Nephron progenitor cell (in vitro differentiated cells): ENCODE measurements around the gene HS6ST2.

Source experiments
- DNase-seq: peaks from one replicate; pipeline ENCODE4 v3.0.0; 2021
- H3K27ac Mint-ChIP-seq: 2 replicates; pipeline ENCODE4 v1.8.0; 2021; ENCODE audit warnings: mild to moderate bottlenecking, moderate library complexity, mixed read lengths
- H3K27me3 Mint-ChIP-seq: 2 replicates; pipeline ENCODE4 v1.8.0; 2021; ENCODE audit warnings: mild to moderate bottlenecking, low read depth, mixed read lengths; ENCODE audit not compliant: poor library complexity
- H3K36me3 Mint-ChIP-seq: 2 replicates; pipeline ENCODE4 v1.8.0; 2021; ENCODE audit warnings: low read depth, mixed read lengths
- H3K4me1 Mint-ChIP-seq: 2 replicates; pipeline ENCODE4 v1.8.0; 2021; ENCODE audit warnings: mixed read lengths
- H3K4me3 Mint-ChIP-seq: 2 replicates; pipeline ENCODE4 v1.8.0; 2021; ENCODE audit warnings: mild to moderate bottlenecking, moderate library complexity, mixed read lengths
- H3K9me3 Mint-ChIP-seq: 2 replicates; pipeline ENCODE4 v1.8.0; 2021; ENCODE audit warnings: mild to moderate bottlenecking, moderate library complexity, mixed read lengths
- TF ChIP-seq, protein P1 (sequence below): fragments of 200-600 bp; sonication (generic); IDR thresholded peaks from 2 replicates; pipeline ENCODE4 v1.5.0; 2021; ENCODE audit warnings: antibody characterized with exemption

Gene HS6ST2

DNA sequence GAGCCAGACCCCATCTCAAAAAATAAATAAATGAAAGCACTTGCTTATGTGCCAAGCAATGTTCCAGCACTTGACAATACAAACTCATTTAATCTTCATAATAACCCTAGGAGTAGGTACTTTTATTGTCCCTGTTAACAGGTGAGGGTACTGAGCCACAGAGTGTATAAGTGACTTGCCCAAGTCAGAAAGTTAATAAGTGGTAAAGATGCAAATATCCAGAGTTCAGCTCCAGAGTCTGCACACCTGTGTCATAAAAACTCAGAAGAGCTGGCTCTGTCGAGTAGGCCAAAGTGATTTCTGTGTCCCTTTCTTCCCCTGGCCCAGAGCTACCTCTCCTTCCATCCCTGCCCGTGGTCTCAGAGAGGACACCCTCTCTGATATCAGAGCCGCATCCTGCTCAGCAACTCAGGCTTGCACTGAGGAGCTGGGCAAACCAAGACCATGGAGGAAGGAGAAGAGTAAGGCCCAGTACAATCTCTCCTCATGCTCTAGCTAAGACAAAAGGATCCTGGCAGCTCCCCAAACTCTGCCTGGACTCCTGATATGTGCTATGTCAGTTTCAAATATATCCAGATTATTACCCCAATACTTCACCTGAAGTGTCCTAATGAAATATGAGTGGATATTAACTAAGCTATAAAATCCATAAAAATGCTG lies 136.3 kb downstream of the HS6ST2 start:
- H3K4me1 Mint-ChIP-seq: peaks cover 36% of the 10 kb centered on the region
- no peak overlapping the region for H3K4me3 Mint-ChIP-seq
- TF ChIP-seq, protein P1, sequence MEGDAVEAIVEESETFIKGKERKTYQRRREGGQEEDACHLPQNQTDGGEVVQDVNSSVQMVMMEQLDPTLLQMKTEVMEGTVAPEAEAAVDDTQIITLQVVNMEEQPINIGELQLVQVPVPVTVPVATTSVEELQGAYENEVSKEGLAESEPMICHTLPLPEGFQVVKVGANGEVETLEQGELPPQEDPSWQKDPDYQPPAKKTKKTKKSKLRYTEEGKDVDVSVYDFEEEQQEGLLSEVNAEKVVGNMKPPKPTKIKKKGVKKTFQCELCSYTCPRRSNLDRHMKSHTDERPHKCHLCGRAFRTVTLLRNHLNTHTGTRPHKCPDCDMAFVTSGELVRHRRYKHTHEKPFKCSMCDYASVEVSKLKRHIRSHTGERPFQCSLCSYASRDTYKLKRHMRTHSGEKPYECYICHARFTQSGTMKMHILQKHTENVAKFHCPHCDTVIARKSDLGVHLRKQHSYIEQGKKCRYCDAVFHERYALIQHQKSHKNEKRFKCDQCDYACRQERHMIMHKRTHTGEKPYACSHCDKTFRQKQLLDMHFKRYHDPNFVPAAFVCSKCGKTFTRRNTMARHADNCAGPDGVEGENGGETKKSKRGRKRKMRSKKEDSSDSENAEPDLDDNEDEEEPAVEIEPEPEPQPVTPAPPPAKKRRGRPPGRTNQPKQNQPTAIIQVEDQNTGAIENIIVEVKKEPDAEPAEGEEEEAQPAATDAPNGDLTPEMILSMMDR: no peak
- no peak for DNase-seq
- H3K27me3 Mint-ChIP-seq: no peaks in the 10 kb centered on the region
- no peaks in the 10 kb centered on the region for H3K9me3 Mint-ChIP-seq
- peak overlapping the region; percentile 68 for H3K27ac Mint-ChIP-seq
- no peaks in the 10 kb centered on the region for H3K36me3 Mint-ChIP-seq

DNA sequence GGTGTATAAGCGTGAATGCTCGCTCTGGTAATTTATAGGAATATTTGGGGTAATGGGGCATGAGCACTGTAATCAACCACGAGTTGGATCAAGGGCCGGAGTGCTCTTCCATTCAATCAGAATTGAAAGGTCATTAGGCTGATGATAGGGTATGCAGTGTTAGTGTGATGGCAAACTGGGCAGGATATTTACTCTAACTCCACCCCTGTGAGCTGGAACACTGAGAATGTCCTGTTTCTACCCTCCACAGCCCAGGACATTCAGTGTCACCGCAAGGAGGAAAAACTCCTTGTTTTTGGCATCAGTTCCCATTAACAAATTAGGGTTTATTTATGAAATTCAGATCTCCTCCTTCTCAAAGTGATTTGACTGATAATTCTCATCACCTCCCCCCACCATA lies 137.8 kb downstream of the HS6ST2 start:
- H3K4me1 Mint-ChIP-seq: peaks cover 39% of the 10 kb centered on the region
- no peak for DNase-seq
- no peaks in the 10 kb centered on the region for H3K36me3 Mint-ChIP-seq

DNA sequence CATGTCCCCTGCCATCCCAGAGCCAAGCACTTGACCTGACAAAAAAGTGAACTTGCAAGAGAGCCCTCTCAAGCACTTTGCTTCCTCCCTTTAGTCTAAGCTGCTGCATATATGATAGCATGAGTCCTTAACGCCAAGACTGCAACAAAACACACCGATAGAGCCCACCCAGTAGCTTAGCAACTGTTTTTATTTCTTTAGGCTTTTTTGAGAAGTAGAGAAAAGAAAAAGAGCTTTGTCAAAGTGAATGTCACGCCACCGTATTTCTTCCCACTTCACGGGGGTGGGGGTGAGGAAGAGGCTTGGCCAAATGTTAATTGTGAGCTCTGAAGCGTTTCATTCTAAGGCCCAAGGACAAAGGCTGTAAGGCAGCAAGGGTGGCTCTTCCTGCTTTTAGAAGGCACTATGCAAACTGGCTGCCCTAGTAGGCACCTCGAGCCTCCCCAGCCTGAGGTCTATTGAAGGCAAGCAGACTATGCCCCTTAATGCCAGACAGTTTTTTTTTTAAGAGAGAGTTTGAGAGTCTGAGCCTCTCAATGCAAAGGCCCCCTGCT lies 138.6 kb downstream of the HS6ST2 start:
- Mint-ChIP-seq H3K4me1 (peaks cover 39% of the 10 kb centered on the region), H3K4me3 (peak overlapping the region; percentile 18), H3K27ac (peak overlapping the region; percentile 93)

More for the DNA sequence above, 137.8 kb downstream of the HS6ST2 start:
- H3K27ac Mint-ChIP-seq: no peak overlapping the region
- H3K9me3 Mint-ChIP-seq: no peaks in the 10 kb centered on the region
- TF ChIP-seq, protein P1: no peak
- H3K4me3 Mint-ChIP-seq: no peak overlapping the region
- no peaks in the 10 kb centered on the region for H3K27me3 Mint-ChIP-seq

DNA sequence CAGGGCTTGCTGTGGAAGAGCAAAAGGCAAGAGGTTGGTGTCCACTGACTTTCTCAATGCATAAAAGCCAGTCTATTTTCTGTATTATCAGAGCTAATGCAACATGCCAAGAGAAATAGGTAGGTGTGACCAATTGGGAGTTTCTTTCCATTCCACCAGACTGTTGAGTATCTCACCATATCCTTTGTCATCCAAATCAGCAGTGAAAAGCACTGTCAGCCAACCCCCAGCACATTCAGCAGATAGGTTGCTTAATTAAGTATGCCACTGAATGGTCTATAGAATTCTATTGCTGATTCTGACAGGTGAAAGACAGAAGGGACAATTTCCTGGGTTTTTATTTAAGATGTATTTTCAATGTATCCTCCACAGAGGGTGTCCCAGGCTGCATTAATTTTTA lies 139.8 kb downstream of the HS6ST2 start:
- Mint-ChIP-seq H3K9me3 (no peaks in the 10 kb centered on the region), H3K4me3 (no peak overlapping the region), H3K27me3 (no peaks in the 10 kb centered on the region), H3K27ac (no peak overlapping the region), H3K4me1 (peaks cover 39% of the 10 kb centered on the region), H3K36me3 (no peaks in the 10 kb centered on the region)
- no peak for DNase-seq
- TF ChIP-seq, protein P1: no peak

More for the DNA sequence above, 138.6 kb downstream of the HS6ST2 start:
- peak; percentile 8 for DNase-seq
- Mint-ChIP-seq H3K27me3 (no peaks in the 10 kb centered on the region), H3K36me3 (no peaks in the 10 kb centered on the region), H3K9me3 (no peaks in the 10 kb centered on the region)
- TF ChIP-seq, protein P1: no peak

DNA sequence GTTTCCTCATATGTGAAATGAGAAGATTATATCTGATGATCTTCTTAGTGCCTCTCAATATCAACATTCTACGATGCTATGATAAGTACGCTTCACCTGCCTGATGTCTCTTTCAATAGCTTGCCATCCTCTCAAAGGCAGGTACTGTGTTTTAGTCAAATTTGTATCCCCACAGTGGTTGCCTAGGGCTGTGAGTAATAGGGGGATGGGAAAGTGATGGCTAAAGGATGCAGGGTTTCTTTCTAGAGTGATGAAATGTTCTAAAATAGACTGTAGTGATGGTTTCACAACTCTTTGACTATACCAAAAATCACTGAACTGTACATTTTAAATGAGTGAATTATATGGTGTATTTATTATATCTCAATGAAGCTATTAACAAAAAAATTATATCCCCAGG lies 142.8 kb downstream of the HS6ST2 start:
- no peak overlapping the region for H3K4me3 Mint-ChIP-seq
- TF ChIP-seq, protein P1: no peak
- DNase-seq: no peak
- H3K36me3 Mint-ChIP-seq: no peaks in the 10 kb centered on the region
- H3K27ac Mint-ChIP-seq: no peak overlapping the region
- H3K9me3 Mint-ChIP-seq: no peaks in the 10 kb centered on the region
- peaks cover 27% of the 10 kb centered on the region for H3K4me1 Mint-ChIP-seq
- no peaks in the 10 kb centered on the region for H3K27me3 Mint-ChIP-seq
